Spleen (tissue), 7 donors: ENCODE measurements around the gene NDE1.

ENCODE experiments used
- POLR2A ChIP-seq, 3 donors: fragments of 450-650 bp; IDR thresholded peaks; one replicate each; pipeline ENCODE4 v1.5.1; 2017; ENCODE audit warnings: antibody characterized with exemption in 3 of 3, mild to moderate bottlenecking in 1 of 3
- TF ChIP-seq, protein P1 (sequence below), 11 experiments: fragments of 200-600 bp in 7 of 11; fragments of 450-650 bp in 4 of 11; sonication (generic) in 4 of 11; IDR thresholded peaks in 8 of 11; conservative IDR thresholded peaks in 3 of 11; 1 replicate in 7 of 11; 2 replicates in 4 of 11; pipeline versions ENCODE4 v1.4.0 to v1.8.0; 2016 to 2021; ENCODE audit warnings: antibody characterized with exemption in 11 of 11, inconsistent platforms in 4 of 11, mild to moderate bottlenecking in 1 of 11
- donor health status: DM: no; HTN: no; CAD: no; lungs with moderate emphysema.
- donor health status: DM: no; HTN: no; CAD: no.
- donor health status: DM: no; HTN: no; CAD: no.

DNA sequence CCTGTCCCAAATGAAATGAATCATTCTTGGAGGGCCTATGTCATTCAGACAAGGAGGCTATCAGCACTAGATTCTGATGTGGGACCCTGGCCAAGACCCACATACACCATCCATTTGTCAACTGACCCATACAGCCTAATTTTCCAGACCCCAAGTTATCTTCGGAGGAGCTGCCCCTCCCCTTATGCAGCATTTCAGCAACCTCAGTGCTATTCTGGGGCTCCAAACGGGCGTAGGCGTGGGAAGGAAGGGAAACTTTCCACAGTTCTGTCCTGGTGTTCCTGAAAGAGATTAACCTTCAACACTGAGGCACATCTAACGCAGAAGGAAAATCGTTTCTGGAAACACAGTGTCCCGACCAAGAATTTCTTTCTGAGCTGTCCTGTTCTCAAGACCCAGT lies 120.1 kb downstream of the NDE1 start:
- TF ChIP-seq, protein P1, sequence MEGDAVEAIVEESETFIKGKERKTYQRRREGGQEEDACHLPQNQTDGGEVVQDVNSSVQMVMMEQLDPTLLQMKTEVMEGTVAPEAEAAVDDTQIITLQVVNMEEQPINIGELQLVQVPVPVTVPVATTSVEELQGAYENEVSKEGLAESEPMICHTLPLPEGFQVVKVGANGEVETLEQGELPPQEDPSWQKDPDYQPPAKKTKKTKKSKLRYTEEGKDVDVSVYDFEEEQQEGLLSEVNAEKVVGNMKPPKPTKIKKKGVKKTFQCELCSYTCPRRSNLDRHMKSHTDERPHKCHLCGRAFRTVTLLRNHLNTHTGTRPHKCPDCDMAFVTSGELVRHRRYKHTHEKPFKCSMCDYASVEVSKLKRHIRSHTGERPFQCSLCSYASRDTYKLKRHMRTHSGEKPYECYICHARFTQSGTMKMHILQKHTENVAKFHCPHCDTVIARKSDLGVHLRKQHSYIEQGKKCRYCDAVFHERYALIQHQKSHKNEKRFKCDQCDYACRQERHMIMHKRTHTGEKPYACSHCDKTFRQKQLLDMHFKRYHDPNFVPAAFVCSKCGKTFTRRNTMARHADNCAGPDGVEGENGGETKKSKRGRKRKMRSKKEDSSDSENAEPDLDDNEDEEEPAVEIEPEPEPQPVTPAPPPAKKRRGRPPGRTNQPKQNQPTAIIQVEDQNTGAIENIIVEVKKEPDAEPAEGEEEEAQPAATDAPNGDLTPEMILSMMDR (IDR thresholded peaks at IDR 0.05 in 8 of 11, conservative IDR thresholded peaks at IDR 0.05 in 3 of 11), result no peak
- no peak for TF ChIP-seq POLR2A (IDR thresholded peaks at IDR 0.05)
